A673 (cell line): ENCODE results near the gene NUP43.

Experiments
- CTCF ChIP-seq: fragments of 300-800, 200-600 bp; sonication (generic); conservative IDR thresholded peaks from 2 replicates; pipeline ENCODE4 v1.5.1; 2017; ENCODE audit warnings: low read depth, mild to moderate bottlenecking, antibody characterized with exemption, low read length, moderate library complexity, mixed read lengths
- EZH2 ChIP-seq: fragments of 200-600 bp; sonication (generic); IDR thresholded peaks from 2 replicates; pipeline ENCODE4 v1.6.1; 2017; ENCODE audit warnings: borderline replicate concordance, low read depth, mild to moderate bottlenecking, mixed read lengths, antibody characterized with exemption, low read length; ENCODE audit not compliant: poor library complexity, severe bottlenecking

DNA sequence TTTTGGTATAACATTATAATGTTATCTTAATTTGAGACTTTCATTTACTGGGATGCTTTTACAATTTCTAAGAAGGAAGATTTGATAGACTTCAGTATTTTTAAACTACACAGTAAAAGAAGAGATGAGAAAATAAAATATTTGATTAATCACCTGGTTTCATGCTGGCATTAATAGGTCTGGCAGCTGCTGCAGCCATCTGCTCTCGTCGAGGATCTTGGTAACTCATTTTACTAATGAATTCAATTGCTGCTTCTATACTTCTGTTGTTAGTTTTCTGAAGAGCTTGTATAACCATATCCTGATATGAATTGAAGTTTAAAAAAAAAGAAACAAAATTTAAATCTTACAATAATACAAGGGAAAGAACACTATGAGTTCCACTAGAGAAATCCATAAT lies 51.4 kb downstream of the NUP43 start:
- TF ChIP-seq CTCF (no peak), EZH2 (no peak)
